ENCODE measurements around the gene TRAF1. TPM values are rescaled to one million over a fixed set of nuclear protein-coding genes. Genes with fewer than 3 reads are reported as not detected.
"Not testable (repeated sequence)": the region's sequence is repeated elsewhere in the genome, so short reads cannot be mapped to it uniquely, and the experiment has no call there.

The TRAF1 gene
- total RNA-seq: 1 to 10 TPM in 7 of 9 donors, under 1 TPM in 2; 0.93 to 7.8 (median 1.8) TPM
- 1 to 10 TPM; 1.7 to 2.4 TPM for polyA plus RNA-seq
- long read RNA-seq, donor 1, full-length matches to known transcripts: 1 of 3 reads
- long read RNA-seq, donor 1, partial matches to known transcripts: 1 of 3 reads
- long read RNA-seq, donor 1, other reads (novel, unspliced or antisense): 1 of 3 reads
- long read RNA-seq, donor 2: 0 reads
- long read RNA-seq, donor 3, partial matches to known transcripts: 0 of 1 reads
- long read RNA-seq, donor 3, other reads (novel, unspliced or antisense): 1 of 1 reads

GRCh38 chr9:120926397-120926928 lies at the start of gene TRAF1:
Gene TRAF1 (minus strand): TSS chr9:120926796. CDS start chr9:120926075, 721 bp downstream.
- DNase-seq: no peak
- TF ChIP-seq CTCF (IDR thresholded peaks at IDR 0.05) (no peak), POLR2A (IDR thresholded peaks at IDR 0.05) (no peak)
- 80 to 86% (median 81%) methylated on average over 5 to 6 of the region's 6 CpGs for WGBS, 4 donors
- no peaks in the 10 kb centered on the region for H3K9me3 ChIP-seq
- H3K4me3 ChIP-seq: peak within 1 kb of the TSS in 3 of 12 donors; percentile 6 to 92 (median 8)
- intact Hi-C loops (cut with DNase I): loop anchor here in 2 of 10 donors (5.0 kb wide), 1 partner anchor 49 kb away; the partner anchor contains the start of gene PHF19 (in 2 of the 2)
- peaks cover 0 to 92% (median 24%) of the 10 kb centered on the region in 12 donors for H3K4me1 ChIP-seq
- peak within 1 kb of the TSS in 8 of 12 donors; percentile 3 to 98 (median 42) for H3K27ac ChIP-seq
- no peak for ATAC-seq
- peaks cover 0 to 13% (median 0%) of the 10 kb centered on the region in 9 donors for H3K36me3 ChIP-seq
- no peaks in the 10 kb centered on the region for H3K27me3 ChIP-seq

- ATAC-seq: no peak
- 64 to 80% (median 72%) methylated on average over 1 of the region's 1 CpG for WGBS, 4 donors
- intact Hi-C loops (cut with DNase I): loop anchor here in 1 of 10 donors (5.0 kb wide), 1 partner anchor 422 kb away; no protein-coding TSS in a partner anchor
Observed at GRCh38 chr9:120974921-120975320, 48.3 kb upstream of the TRAF1 start.

GRCh38 chr9:120974181-120974580 lies 47.6 kb upstream of the TRAF1 start:
- ATAC-seq: peak in 3 of 4 donors; percentile 33 to 76 (median 37)
- intact Hi-C loops (cut with DNase I): no loop called here
- TF ChIP-seq CTCF (IDR thresholded peaks at IDR 0.05): no peak
- TF ChIP-seq POLR2A (IDR thresholded peaks at IDR 0.05): no peak
- peak in 1 of 5 donors; percentile 30 for DNase-seq
- Histone ChIP-seq H3K27me3 (no peaks in the 10 kb centered on the region), H3K27ac (peak overlapping the region in 1 of 12 donors; percentile 48), H3K36me3 (no peaks in the 10 kb centered on the region), H3K4me1 (peaks cover 0 to 4% (median 0%) of the 10 kb centered on the region in 12 donors), H3K4me3 (no peak overlapping the region), H3K9me3 (no peaks in the 10 kb centered on the region)
- WGBS, 4 donors: 75 to 86% (median 84%) methylated on average over 2 of the region's 2 CpGs

More at GRCh38 chr9:120974921-120975320, 48.3 kb upstream of the TRAF1 start:
- peaks cover 0 to 4% (median 0%) of the 10 kb centered on the region in 12 donors for H3K4me1 ChIP-seq
- H3K27ac ChIP-seq: peak overlapping the region in 1 of 12 donors; percentile 48
- TF ChIP-seq POLR2A (IDR thresholded peaks at IDR 0.05) (no peak), CTCF (IDR thresholded peaks at IDR 0.05) (no peak)
- H3K9me3 ChIP-seq: no peaks in the 10 kb centered on the region
- H3K36me3 ChIP-seq: peaks cover 0 to 3% (median 0%) of the 10 kb centered on the region in 9 donors
- H3K27me3 ChIP-seq: no peaks in the 10 kb centered on the region
- H3K4me3 ChIP-seq: no peak overlapping the region
- no peak for DNase-seq

- Histone ChIP-seq H3K27me3 (no peaks in the 10 kb centered on the region), H3K4me3 (no peak overlapping the region), H3K36me3 (no peaks in the 10 kb centered on the region), H3K9me3 (no peaks in the 10 kb centered on the region), H3K4me1 (peaks cover 0 to 4% (median 0%) of the 10 kb centered on the region in 12 donors), H3K27ac (no peak overlapping the region)
- ATAC-seq: no peak
- DNase-seq: no peak
- intact Hi-C loops (cut with DNase I): no loop called here
- TF ChIP-seq POLR2A (IDR thresholded peaks at IDR 0.05) (no peak), CTCF (IDR thresholded peaks at IDR 0.05) (no peak)
Observed at GRCh38 chr9:120971938-120972337, 45.3 kb upstream of the TRAF1 start.

GRCh38 chr9:120971471-120971870 lies 44.9 kb upstream of the TRAF1 start:
- H3K4me1 ChIP-seq; ATAC-seq; H3K9me3 ChIP-seq; H3K36me3 ChIP-seq; DNase-seq; intact Hi-C loops (cut with DNase I); H3K27ac ChIP-seq; H3K27me3 ChIP-seq; H3K4me3 ChIP-seq: not testable (repeated sequence)
- 95 to 96% (median 96%) methylated on average over 9 of the region's 9 CpGs for WGBS, 4 donors
